Iris pigment epithelial cell (primary cell): ENCODE measurements around the gene UBXN11.

Experiments used
- DNase-seq: peaks from one replicate; pipeline ENCODE4 v3.0.0-alpha.2; 2011; ENCODE audit warnings: low read depth

Gene UBXN11

GRCh38 chr1:26268290-26269197 is 37.9 kb downstream of the UBXN11 start:
- no peak for DNase-seq

GRCh38 chr1:26265405-26265804 is 41.0 kb downstream of the UBXN11 start:
- no peak for DNase-seq

DNA sequence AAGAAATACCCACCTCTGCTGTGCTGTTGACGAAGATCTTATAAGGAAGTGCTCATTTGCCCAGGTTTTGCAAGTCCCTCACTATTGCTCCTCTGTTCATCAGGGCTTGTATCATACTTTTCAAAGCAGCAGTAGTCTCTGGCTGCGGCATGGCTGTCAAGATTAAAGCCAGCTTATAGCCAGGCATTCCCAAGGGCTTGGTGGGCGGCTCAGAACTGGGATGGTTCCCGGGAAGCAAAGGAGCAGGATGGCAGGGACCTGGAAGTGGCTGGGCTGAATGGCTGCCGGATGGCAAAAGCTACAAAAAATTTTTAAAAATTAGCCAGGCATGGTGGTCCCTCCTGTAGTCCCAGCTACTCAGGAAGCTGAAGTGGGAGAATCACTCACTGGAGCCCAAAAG is 43.2 kb downstream of the UBXN11 start:
- DNase-seq = no peak

DNA sequence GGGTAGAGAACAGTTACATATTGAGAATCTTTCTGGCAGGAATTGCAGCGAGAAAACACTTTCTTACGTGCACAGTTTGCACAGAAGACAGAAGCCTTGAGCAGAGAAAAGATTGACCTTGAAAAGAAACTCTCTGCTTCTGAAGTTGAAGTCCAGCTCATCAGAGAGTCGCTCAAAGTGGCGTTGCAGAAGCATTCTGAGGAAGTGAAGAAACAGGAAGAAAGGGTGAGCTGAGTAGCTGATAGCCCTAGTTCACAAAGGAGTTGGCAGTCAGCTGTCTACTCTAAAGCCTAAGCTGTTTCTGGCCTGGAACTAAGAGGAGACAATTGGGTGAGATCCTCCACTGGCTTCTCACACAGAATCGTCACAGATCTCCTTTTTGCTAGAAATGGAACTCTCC is 46.9 kb downstream of the UBXN11 start:
- peak; percentile 52 for DNase-seq

DNA sequence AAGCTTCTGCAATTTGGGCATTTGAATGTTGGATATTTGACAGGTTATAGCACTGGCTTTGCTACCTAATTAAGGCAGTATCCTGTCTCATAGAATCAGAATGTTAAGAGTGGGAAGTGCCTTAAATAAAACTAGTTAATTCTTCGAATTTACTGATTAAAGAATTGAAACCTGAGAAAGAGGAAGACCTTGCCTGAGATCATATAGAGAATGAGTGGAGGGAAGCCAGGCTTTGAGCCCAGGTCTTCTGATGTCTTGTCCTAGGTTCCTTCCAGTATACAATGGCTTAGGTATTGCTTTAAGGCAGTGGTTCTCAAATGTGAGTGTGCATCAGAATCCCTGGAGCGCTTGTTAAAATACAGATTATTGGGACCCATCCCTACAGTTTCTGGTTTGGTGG is 47.4 kb downstream of the UBXN11 start:
- no peak for DNase-seq

DNA sequence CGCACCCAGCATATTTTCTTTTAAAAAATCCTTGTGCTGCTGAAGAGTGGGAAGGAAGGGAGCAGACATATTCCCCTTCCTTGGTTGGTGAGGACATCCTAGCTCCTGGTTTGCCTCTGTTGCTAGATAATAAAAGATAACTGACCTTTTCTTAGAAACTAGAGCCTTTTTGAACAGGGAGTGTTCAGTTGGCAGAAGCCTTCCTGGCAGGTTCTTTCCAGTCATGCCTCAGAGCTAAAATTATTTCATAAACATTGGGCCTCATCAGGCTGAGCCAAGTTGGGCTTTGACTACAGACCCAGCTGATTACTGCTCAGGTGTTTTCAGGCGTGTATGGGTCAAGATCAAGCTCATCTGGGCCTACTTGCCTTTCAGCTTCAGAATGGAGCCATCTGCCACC is 49.2 kb downstream of the UBXN11 start:
- DNase-seq = no peak

DNA sequence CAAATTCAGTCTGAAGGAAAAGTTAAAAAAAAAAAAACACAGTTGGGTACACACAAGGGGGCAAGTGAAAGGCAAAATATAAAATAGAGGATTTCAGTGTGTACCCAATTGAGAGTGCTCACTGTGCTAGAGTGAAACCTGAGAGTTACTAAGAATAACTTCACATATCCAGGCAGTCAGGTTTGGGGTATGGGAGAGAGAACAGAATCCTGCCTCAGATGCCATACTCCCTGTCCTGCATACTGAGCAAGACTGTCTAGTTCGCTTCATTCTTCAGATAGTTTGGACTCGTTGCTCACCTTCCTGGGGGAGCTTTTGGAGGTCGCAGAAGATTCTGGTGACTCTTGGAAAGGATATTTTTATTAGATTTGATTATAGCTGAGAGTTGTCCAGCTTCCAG is 52.0 kb downstream of the UBXN11 start:
- no peak for DNase-seq

- no peak for DNase-seq
These were observed 53.7 kb downstream of the UBXN11 start for GRCh38 chr1:26252718-26253117.

GRCh38 chr1:26239936-26240335 is 66.5 kb downstream of the UBXN11 start:
- peak; percentile 41 for DNase-seq

GRCh38 chr1:26237230-26237966 is 69.0 kb downstream of the UBXN11 start:
- peak; percentile 73 for DNase-seq

GRCh38 chr1:26234644-26235370 is 71.6 kb downstream of the UBXN11 start:
- DNase-seq = peak; percentile 17

DNA sequence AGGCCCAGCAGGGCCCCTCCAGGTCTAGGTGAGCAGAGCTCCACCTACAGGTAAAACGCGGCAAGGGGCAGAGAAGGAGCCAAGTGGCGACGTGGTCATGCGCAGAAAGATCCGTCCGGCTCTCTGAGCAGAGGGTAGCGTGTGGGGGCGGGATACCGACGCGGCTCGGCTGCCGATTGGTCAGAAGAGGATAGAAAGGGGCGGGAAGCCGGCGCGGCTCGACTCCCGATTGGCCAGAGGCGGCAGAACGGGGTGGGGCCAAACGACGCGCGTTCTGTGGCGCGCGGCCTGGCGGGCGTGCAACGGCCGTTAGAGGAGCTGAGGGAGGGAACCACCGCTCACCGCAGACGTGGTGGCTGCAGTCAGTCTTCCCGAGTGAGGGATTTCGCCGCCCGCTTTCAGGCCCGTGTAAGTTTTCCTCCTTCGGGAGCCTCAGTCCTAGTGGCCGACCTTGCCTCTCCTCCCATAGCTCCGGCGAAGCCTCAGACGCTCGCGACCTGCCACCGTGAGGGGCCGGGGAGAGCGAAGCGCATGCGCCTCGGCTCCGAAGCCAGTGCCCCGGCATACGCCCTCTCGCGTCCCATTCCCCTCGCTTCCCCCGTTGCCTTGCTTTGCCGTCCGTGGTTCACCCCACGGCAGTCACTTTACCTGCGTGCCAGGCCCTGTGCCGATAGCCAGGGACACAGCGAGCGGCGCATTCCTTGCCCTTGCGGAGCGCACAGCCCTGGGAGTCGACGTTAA is 72.4 kb downstream of the UBXN11 start, which contains the start of gene CEP85:
TSS of gene CEP85 (plus strand) at position 298 of the 741 bp plus-strand sequence. CDS start 5,584 bp downstream, outside the sequence.
- DNase-seq = peak; percentile 98
